ENCODE data around the gene PDZK1. TPM values are rescaled to one million over a fixed set of nuclear protein-coding genes. Genes with fewer than 3 reads are reported as not detected.
"Not testable (repeated sequence)": the region's sequence is repeated elsewhere in the genome, so short reads cannot be mapped to it uniquely, and the experiment has no call there.

The PDZK1 gene
- 0.10 TPM for total RNA-seq

GRCh38 chr1:145707183-145707867, at the start of gene PDZK1:
PDZK1 (minus strand) TSS chr1:145707368; CDS start chr1:145688021, 19,347 bp downstream.
- Histone ChIP-seq H3K27me3 (ENCODE audit: insufficient read depth, low read length) (no peaks in the 10 kb centered on the region), H3K9me3 (ENCODE audit: low read depth, low read length) (no peaks in the 10 kb centered on the region), H3K4me3 (ENCODE audit: low read length) (no peak within 1 kb of the TSS), H3K4me1 (ENCODE audit: insufficient read depth, low read length) (no peaks in the 10 kb centered on the region)

- H3K4me3 ChIP-seq (ENCODE audit: low read length) = no peak overlapping the region
- peaks cover 10% of the 10 kb centered on the region for H3K4me1 ChIP-seq (ENCODE audit: insufficient read depth, low read length)
- no peaks in the 10 kb centered on the region for H3K9me3 ChIP-seq (ENCODE audit: low read depth, low read length)
- H3K27me3 ChIP-seq (ENCODE audit: insufficient read depth, low read length) = no peaks in the 10 kb centered on the region
Observed at GRCh38 chr1:145751491-145752037, 44.4 kb upstream of the PDZK1 start.

DNA sequence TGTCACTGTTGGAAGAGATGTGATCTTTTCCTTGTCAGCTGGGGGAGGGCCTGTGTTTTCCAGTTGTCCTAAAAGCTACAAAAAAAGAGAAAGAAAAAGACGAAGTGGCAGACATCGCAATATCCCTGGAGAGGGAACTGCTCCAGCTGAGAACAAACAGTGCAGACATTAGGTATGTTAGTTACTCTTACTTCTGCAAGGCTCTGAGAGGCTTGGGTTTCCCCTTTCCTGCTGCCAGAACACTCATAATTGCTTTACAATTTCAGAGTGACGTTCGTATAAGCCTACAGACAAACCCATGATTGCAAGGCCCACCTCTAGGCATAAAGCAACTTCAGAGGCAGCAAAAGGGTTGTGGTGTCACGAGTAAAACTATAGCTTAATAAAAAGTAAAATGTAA, 43.3 kb upstream of the PDZK1 start:
- Histone ChIP-seq H3K4me1 (ENCODE audit: insufficient read depth, low read length) (peaks cover 10% of the 10 kb centered on the region), H3K9me3 (ENCODE audit: low read depth, low read length) (no peaks in the 10 kb centered on the region), H3K27me3 (ENCODE audit: insufficient read depth, low read length) (no peaks in the 10 kb centered on the region)

GRCh38 chr1:145747398-145748247, 40.5 kb upstream of the PDZK1 start:
- Histone ChIP-seq H3K27me3 (ENCODE audit: insufficient read depth, low read length) (no peaks in the 10 kb centered on the region), H3K4me1 (ENCODE audit: insufficient read depth, low read length) (peaks cover 10% of the 10 kb centered on the region), H3K9me3 (ENCODE audit: low read depth, low read length) (no peaks in the 10 kb centered on the region), H3K4me3 (ENCODE audit: low read length) (no peak overlapping the region)

More for the DNA sequence above, 43.3 kb upstream of the PDZK1 start:
- H3K4me3 ChIP-seq (ENCODE audit: low read length) = no peak overlapping the region

DNA sequence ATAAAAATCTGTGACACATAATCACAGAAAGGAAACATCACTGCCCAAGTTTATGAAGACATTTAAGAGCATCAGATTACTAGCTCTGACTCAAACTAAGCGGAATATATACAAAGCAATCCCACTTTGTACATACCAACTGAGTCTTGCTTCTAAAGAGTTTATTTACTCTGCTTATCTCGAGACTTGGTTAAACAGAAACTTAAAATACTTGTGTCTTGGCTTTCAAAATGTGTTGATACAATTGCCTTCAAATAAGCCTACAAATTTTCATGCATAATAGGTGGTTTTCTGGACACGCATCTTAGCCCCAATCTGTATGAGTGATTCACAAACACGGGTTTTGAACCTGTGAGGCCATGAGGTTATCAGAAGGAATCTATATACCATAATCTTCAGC, 33.1 kb upstream of the PDZK1 start:
- Histone ChIP-seq H3K4me1 (ENCODE audit: insufficient read depth, low read length) (no peaks in the 10 kb centered on the region), H3K27me3 (ENCODE audit: insufficient read depth, low read length) (no peaks in the 10 kb centered on the region), H3K9me3 (ENCODE audit: low read depth, low read length) (no peaks in the 10 kb centered on the region), H3K4me3 (ENCODE audit: low read length) (no peak overlapping the region)

DNA sequence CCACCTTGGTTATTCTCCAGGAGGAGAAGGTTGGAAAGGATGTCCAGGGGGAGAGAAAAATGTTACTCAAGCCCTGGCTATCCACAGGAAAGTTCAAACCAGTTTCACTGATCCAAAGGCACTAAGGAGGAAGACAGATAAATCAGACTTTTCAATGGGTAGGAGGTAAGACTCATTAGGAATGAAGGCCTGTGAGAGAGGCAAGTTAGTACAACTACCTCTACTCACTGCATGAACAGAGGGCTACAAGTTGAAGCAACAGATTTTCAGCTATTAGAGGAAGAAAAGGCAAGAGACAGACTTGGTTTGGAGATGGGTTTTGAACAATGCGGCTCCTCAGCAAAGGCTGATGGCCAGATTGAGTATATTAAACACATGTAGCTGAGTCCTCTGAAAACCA, 29.0 kb upstream of the PDZK1 start:
- H3K4me1 ChIP-seq (ENCODE audit: insufficient read depth, low read length) = no peaks in the 10 kb centered on the region
- H3K27me3 ChIP-seq (ENCODE audit: insufficient read depth, low read length) = no peaks in the 10 kb centered on the region
- no peak overlapping the region for H3K4me3 ChIP-seq (ENCODE audit: low read length)
- H3K9me3 ChIP-seq (ENCODE audit: low read depth, low read length) = no peaks in the 10 kb centered on the region

DNA sequence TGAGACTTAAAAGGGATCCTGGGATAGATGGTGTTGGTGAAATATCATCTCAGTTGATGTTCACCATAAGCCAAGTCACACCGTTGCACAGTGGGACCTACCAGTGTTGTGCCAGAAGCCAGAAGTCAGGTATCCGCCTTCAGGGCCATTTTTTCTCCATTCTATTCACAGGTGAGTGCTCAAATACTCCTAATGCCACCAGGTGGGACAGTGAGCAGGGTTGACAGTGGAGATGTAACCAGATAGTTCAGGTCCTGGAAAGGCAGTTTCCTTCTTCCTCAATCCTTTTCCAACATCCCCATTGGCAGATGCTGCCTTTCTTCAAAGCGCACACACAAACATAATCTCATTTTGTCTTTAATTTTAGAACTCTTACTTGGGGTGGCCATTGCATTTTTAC, 23.7 kb upstream of the PDZK1 start:
- H3K9me3 ChIP-seq (ENCODE audit: low read depth, low read length) = no peaks in the 10 kb centered on the region
- no peak overlapping the region for H3K4me3 ChIP-seq (ENCODE audit: low read length)
- H3K4me1 ChIP-seq (ENCODE audit: insufficient read depth, low read length) = no peaks in the 10 kb centered on the region
- no peaks in the 10 kb centered on the region for H3K27me3 ChIP-seq (ENCODE audit: insufficient read depth, low read length)

DNA sequence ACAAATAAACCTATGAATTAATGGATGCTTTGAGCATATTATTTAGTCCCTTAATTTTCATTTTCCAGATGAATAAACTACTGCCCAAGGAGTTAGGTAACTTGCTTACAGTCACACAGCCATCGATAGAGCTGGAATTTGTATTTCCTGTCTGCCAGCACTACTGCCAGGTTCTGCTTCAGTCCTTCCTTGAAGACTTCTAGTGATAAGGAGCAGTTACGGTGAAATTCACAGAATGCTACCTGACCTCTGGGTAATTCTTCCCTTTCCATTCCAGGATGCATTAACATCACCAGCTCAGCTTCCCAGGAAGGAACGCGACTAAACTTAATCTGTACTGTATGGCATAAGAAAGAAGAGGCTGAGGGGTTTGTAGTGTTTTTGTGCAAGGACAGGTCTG, 23.3 kb upstream of the PDZK1 start:
- Histone ChIP-seq H3K9me3 (ENCODE audit: low read depth, low read length) (no peaks in the 10 kb centered on the region), H3K27me3 (ENCODE audit: insufficient read depth, low read length) (no peaks in the 10 kb centered on the region), H3K4me3 (ENCODE audit: low read length) (no peak overlapping the region), H3K4me1 (ENCODE audit: insufficient read depth, low read length) (no peaks in the 10 kb centered on the region)

DNA sequence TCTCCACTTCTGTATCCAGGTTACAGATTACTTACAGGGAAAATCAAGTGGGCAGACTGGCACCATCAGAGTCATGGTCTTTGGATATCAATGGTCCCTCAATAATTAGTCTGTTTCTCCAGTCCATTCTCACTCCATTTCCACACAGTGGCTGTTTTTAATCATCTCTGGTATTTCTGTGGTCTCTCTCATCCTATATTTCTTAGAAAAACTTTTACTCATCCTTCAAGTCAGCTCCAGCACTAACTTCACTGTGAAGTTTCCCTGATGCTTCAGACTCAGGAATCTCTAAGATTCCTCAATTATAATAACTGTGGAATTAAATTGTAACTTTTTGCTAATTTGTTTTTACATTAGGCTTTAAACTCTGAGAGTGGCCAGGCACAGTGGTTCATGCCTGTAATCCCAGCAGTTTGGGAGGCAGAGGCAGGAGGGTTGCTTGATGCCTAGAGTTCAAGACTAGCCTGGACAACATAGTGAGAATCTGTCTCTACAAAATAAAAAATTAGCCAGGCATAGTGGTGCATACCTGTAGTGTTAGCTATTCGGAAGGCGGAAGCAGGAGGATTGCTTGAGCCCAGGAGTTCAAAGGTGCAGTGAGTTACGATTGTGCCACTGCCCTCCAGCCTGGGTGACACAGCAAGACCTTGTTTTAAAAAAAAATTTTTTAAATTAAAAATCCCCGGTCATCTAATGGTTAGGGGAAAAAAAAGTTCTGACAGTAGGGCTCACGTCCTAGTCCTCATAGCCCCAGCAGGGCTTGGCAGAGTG, 22.7 kb upstream of the PDZK1 start:
- H3K27me3 ChIP-seq (ENCODE audit: insufficient read depth, low read length) = no peaks in the 10 kb centered on the region
- H3K4me1 ChIP-seq (ENCODE audit: insufficient read depth, low read length) = no peaks in the 10 kb centered on the region
- no peak overlapping the region for H3K4me3 ChIP-seq (ENCODE audit: low read length)
- no peaks in the 10 kb centered on the region for H3K9me3 ChIP-seq (ENCODE audit: low read depth, low read length)

DNA sequence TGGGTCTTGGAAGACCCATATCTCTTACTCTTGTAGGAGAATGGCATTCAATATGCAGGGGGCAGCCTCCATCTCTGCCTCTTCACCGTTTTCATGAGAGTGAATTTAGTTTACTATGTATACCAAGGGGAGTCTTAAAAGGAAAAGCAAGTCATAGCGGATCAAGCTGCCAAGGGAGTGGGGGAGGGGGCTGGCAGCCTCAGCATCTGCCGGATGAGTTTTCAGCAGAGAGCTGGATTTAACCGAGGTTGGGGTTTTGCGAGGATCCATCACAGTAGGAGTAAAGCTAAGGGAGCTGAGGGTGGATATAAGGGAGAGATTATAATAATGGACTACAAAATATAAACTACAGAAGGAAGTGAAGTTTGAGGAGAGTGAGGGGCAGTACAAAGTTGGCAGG, 22.0 kb upstream of the PDZK1 start:
- Histone ChIP-seq H3K4me3 (ENCODE audit: low read length) (no peak overlapping the region), H3K9me3 (ENCODE audit: low read depth, low read length) (no peaks in the 10 kb centered on the region), H3K27me3 (ENCODE audit: insufficient read depth, low read length) (no peaks in the 10 kb centered on the region), H3K4me1 (ENCODE audit: insufficient read depth, low read length) (no peaks in the 10 kb centered on the region)

- not testable (repeated sequence) for H3K4me1 ChIP-seq (ENCODE audit: insufficient read depth, low read length); H3K9me3 ChIP-seq (ENCODE audit: low read depth, low read length); H3K27me3 ChIP-seq (ENCODE audit: insufficient read depth, low read length); H3K4me3 ChIP-seq (ENCODE audit: low read length)
Observed at GRCh38 chr1:145726193-145726592, 19.0 kb upstream of the PDZK1 start.

GRCh38 chr1:145720878-145721671, 13.9 kb upstream of the PDZK1 start:
- H3K4me3 ChIP-seq (ENCODE audit: low read length) = peak overlapping the region; percentile 15
- peaks cover 33% of the 10 kb centered on the region for H3K4me1 ChIP-seq (ENCODE audit: insufficient read depth, low read length)
- no peaks in the 10 kb centered on the region for H3K9me3 ChIP-seq (ENCODE audit: low read depth, low read length)
- peaks cover 8% of the 10 kb centered on the region for H3K27me3 ChIP-seq (ENCODE audit: insufficient read depth, low read length)

DNA sequence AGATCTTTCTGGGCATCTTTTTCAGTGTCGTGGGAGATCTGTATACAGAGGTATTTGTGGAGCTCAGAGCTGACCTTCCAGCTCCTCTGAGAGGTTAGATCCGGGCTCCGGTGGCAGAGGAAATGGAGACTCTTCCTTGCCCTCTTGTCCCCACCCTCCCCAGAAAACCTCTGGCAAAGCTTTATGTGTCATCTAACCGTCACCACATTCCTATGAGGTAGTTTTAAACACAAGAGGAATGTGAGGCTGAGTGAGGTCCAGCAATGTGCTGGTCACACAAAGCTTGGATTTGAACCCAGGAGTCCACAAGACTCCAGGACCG, 13.3 kb upstream of the PDZK1 start:
- no peaks in the 10 kb centered on the region for H3K9me3 ChIP-seq (ENCODE audit: low read depth, low read length)
- peak overlapping the region; percentile 10 for H3K4me3 ChIP-seq (ENCODE audit: low read length)
- H3K27me3 ChIP-seq (ENCODE audit: insufficient read depth, low read length) = peaks cover 8% of the 10 kb centered on the region
- peaks cover 33% of the 10 kb centered on the region for H3K4me1 ChIP-seq (ENCODE audit: insufficient read depth, low read length)

GRCh38 chr1:145719230-145720079, 12.3 kb upstream of the PDZK1 start, which contains the start of gene CD160:
CD160 (plus strand) TSS chr1:145719499; CDS start chr1:145728328, 8,829 bp downstream.
- peak within 1 kb of the TSS; percentile 21 for H3K4me3 ChIP-seq (ENCODE audit: low read length)
- peaks cover 33% of the 10 kb centered on the region for H3K4me1 ChIP-seq (ENCODE audit: insufficient read depth, low read length)

More at GRCh38 chr1:145719230-145720079, 12.3 kb upstream of the PDZK1 start, which contains the start of gene CD160:
- H3K9me3 ChIP-seq (ENCODE audit: low read depth, low read length) = no peaks in the 10 kb centered on the region
- H3K27me3 ChIP-seq (ENCODE audit: insufficient read depth, low read length) = peaks cover 8% of the 10 kb centered on the region
